Measurements from ENCODE around the gene HK1.

HK1 gene

DNA sequence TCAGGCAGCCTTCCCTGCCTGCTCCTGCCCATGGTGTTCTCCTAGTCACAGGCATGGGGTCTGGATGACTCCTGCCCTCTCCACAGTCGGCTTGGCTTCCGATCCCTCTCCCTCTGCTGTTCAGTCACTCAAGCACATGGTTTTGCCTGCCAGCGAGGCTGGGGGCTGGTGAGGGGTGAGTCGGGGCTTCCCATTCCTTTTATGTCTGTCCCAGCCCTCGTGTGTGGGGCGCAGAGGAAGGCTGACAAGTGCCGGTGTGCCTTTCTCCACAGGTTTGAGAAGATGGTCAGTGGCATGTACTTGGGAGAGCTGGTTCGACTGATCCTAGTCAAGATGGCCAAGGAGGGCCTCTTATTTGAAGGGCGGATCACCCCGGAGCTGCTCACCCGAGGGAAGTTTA lies 98.4 kb downstream of the HK1 start (continued):
- TF ChIP-seq, protein P1, sequence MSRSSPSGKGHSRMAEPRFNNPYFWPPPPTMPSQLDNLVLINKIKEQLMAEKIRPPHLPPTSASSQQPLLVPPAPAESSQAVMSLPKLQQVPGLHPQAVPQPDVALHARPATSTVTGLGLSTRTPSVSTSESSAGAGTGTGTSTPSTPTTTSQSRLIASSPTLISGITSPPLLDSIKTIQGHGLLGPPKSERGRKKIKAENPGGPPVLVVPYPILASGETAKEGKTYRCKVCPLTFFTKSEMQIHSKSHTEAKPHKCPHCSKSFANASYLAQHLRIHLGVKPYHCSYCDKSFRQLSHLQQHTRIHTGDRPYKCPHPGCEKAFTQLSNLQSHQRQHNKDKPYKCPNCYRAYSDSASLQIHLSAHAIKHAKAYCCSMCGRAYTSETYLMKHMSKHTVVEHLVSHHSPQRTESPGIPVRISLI (tag by site-specific recombination; IDR thresholded peaks at IDR 0.05), result no peak
- TF ChIP-seq ZNF19 (tag by site-specific recombination; IDR thresholded peaks at IDR 0.05; ENCODE audit: low read depth) (no peak), ZNF292 (tag by site-specific recombination; IDR thresholded peaks at IDR 0.05; ENCODE audit: borderline replicate concordance, low read depth) (no peak), ZNF837 (tag by site-specific recombination; IDR thresholded peaks at IDR 0.05) (no peak), ZNF324 (tag by site-specific recombination; IDR thresholded peaks at IDR 0.05) (no peak)

DNA sequence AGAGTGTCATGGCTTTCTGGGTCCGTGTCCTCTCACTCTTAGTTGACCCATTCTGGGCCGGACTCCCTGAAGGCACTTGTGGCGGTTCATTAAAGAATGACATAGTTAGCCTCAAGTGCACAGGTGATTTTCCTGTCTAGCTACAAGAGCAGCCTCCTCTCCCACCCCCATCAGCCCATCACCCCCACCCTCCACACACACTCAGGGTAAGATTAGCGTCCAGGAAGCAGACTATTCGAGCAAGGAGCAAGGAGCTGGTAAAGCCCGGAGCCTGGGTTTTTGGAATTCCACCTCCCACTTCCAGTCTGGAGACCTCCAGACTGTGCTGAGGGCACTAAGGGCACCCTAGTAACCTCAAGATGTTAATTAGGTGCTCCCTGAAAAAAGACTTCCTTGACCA lies 98.9 kb downstream of the HK1 start:
- POLR2A ChIA-PET, result no interaction called here
- no peaks in the 10 kb centered on the region for H3K9me3 ChIP-seq (ENCODE audit: control insufficient read depth, insufficient read depth, low read depth, low read length)
- no peak overlapping the region for H3K27ac ChIP-seq (ENCODE audit: extremely low read depth, low read depth, low read length)
- CTCF ChIA-PET, result interaction anchor here (1.3 kb wide), 1 partner anchor 31 kb away, joined by 3 read pairs; no protein-coding TSS in a partner anchor
- TF ChIP-seq, protein P2, sequence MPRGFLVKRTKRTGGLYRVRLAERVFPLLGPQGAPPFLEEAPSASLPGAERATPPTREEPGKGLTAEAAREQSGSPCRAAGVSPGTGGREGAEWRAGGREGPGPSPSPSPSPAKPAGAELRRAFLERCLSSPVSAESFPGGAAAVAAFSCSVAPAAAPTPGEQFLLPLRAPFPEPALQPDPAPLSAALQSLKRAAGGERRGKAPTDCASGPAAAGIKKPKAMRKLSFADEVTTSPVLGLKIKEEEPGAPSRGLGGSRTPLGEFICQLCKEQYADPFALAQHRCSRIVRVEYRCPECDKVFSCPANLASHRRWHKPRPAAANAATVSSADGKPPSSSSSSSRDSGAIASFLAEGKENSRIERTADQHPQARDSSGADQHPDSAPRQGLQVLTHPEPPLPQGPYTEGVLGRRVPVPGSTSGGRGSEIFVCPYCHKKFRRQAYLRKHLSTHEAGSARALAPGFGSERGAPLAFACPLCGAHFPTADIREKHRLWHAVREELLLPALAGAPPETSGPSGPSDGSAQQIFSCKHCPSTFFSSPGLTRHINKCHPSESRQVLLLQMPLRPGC (tag by site-specific recombination; IDR thresholded peaks at IDR 0.05), result no peak
- TF ChIP-seq ZNF169 (tag by site-specific recombination; IDR thresholded peaks at IDR 0.05), result no peak
- TF ChIP-seq ZNF707 (tag by site-specific recombination; IDR thresholded peaks at IDR 0.05), result no peak
- TF ChIP-seq ZNF366 (tag by site-specific recombination; conservative IDR thresholded peaks at IDR 0.05), result no peak
- TF ChIP-seq, protein P3, sequence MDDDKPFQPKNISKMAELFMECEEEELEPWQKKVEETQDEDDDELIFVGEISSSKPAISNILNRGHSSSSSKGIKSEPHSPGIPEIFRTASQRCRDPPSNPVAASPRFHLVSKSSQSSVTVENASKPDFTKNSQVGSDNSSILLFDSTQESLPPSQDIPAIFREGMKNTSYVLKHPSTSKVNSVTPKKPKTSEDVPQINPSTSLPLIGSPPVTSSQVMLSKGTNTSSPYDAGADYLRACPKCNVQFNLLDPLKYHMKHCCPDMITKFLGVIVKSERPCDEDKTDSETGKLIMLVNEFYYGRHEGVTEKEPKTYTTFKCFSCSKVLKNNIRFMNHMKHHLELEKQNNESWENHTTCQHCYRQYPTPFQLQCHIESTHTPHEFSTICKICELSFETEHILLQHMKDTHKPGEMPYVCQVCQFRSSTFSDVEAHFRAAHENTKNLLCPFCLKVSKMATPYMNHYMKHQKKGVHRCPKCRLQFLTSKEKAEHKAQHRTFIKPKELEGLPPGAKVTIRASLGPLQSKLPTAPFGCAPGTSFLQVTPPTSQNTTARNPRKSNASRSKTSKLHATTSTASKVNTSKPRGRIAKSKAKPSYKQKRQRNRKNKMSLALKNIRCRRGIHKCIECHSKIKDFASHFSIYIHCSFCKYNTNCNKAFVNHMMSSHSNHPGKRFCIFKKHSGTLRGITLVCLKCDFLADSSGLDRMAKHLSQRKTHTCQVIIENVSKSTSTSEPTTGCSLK (tag by site-specific recombination; IDR thresholded peaks at IDR 0.05), result no peak
- TF ChIP-seq ZNF121 (tag by site-specific recombination; IDR thresholded peaks at IDR 0.05), result no peak
- no peak for TF ChIP-seq ZNF776 (tag by site-specific recombination; IDR thresholded peaks at IDR 0.05; ENCODE audit: borderline replicate concordance)
- TF ChIP-seq, protein P4, sequence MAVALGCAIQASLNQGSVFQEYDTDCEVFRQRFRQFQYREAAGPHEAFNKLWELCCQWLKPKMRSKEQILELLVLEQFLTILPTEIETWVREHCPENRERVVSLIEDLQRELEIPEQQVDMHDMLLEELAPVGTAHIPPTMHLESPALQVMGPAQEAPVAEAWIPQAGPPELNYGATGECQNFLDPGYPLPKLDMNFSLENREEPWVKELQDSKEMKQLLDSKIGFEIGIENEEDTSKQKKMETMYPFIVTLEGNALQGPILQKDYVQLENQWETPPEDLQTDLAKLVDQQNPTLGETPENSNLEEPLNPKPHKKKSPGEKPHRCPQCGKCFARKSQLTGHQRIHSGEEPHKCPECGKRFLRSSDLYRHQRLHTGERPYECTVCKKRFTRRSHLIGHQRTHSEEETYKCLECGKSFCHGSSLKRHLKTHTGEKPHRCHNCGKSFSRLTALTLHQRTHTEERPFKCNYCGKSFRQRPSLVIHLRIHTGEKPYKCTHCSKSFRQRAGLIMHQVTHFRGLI (tag by site-specific recombination; IDR thresholded peaks at IDR 0.05), result no peak
- no peak for TF ChIP-seq KLF8 (tag by site-specific recombination; IDR thresholded peaks at IDR 0.05)
- TF ChIP-seq ZNF747 (tag by site-specific recombination; IDR thresholded peaks at IDR 0.05), result no peak
- TF ChIP-seq ZNF510 (tag by site-specific recombination; IDR thresholded peaks at IDR 0.05; ENCODE audit: insufficient replicate concordance), result no peak
- TF ChIP-seq ZNF621 (tag by site-specific recombination; IDR thresholded peaks at IDR 0.05), result no peak
- TF ChIP-seq ZNF174 (tag by site-specific recombination; IDR thresholded peaks at IDR 0.05), result no peak
- no peak for TF ChIP-seq ZNF24 (tag by site-specific recombination; IDR thresholded peaks at IDR 0.05)
- TF ChIP-seq IKZF3 (tag by site-specific recombination; IDR thresholded peaks at IDR 0.05), result no peak
- TF ChIP-seq ZBTB17 (tag by site-specific recombination; IDR thresholded peaks at IDR 0.05), result no peak
- no peak for TF ChIP-seq SCRT2 (tag by site-specific recombination; IDR thresholded peaks at IDR 0.05)
- TF ChIP-seq KLF1 (tag by site-specific recombination; IDR thresholded peaks at IDR 0.05), result no peak
- no peak for TF ChIP-seq ZNF658 (tag by site-specific recombination; IDR thresholded peaks at IDR 0.05)
- no peak for TF ChIP-seq ZFP37 (tag by site-specific recombination; IDR thresholded peaks at IDR 0.05)
- H3K36me3 ChIP-seq (ENCODE audit: control insufficient read depth in 2 of 2, insufficient read depth in 1 of 2, low read length in 2 of 2), result peaks cover 8 to 77% of the 10 kb centered on the region in 2 experiments; a peak in 2 of 3 replicates
- no peak overlapping the region for H3K4me3 ChIP-seq (ENCODE audit: low read depth, low read length)
- H3K4me1 ChIP-seq (ENCODE audit: control insufficient read depth, insufficient read depth, low read length), result no peaks in the 10 kb centered on the region

Data from HEK293 (cell line).